Spleen (tissue), 11 donors: Measurements from ENCODE around the gene COQ8A. TPM values are rescaled to one million over a fixed set of nuclear protein-coding genes. Genes with fewer than 3 reads are reported as not detected.

Experiments used
- DNase-seq: peaks from one replicate; pipeline ENCODE4 v3.0.0-alpha.2; 2020
- H3K27ac ChIP-seq, 8 donors: fragments of 200-600 bp; sonication (generic) in 7 of 8; 1 replicate in 4 of 8; 2 replicates in 4 of 8; pipeline versions ENCODE4 v1.5.0 to v1.8.0; 2016 to 2021; ENCODE audit warnings: inconsistent platforms in 4 of 8, mild to moderate bottlenecking in 4 of 8, moderate library complexity in 1 of 8
- H3K27me3 ChIP-seq, 7 donors: fragments of 200-600 bp; sonication (generic) in 6 of 7; replicated peaks in 1 of 7; 1 replicate in 4 of 7; 2 replicates in 3 of 7; pipeline versions ENCODE4 v1.5.0 to v1.8.0; 2016 to 2021; ENCODE audit warnings: inconsistent platforms in 3 of 7, mild to moderate bottlenecking in 1 of 7
- H3K36me3 ChIP-seq, 6 donors: fragments of 200-600 bp; sonication (generic) in 5 of 6; 1 replicate in 4 of 6; 2 replicates in 2 of 6; pipeline versions ENCODE4 v1.5.0 to v1.8.0; 2016 to 2021; ENCODE audit warnings: inconsistent platforms in 2 of 6
- H3K4me1 ChIP-seq, 6 donors: fragments of 200-600 bp; sonication (generic) in 5 of 6; 1 replicate in 3 of 6; 2 replicates in 3 of 6; pipeline versions ENCODE4 v1.5.0 to v1.8.0; 2016 to 2021; ENCODE audit warnings: inconsistent platforms in 3 of 6
- H3K4me3 ChIP-seq, 8 donors: fragments of 200-600 bp; sonication (generic) in 7 of 8; 1 replicate in 4 of 8; 2 replicates in 4 of 8; pipeline versions ENCODE4 v1.5.0 to v1.8.0; 2016 to 2021; ENCODE audit warnings: inconsistent platforms in 4 of 8, mild to moderate bottlenecking in 4 of 8, moderate library complexity in 2 of 8
- H3K9me3 ChIP-seq, 8 donors: fragments of 200-600 bp; sonication (generic) in 7 of 8; 1 replicate in 4 of 8; 2 replicates in 4 of 8; pipeline versions ENCODE4 v1.5.0 to v1.8.0; 2016 to 2021; ENCODE audit warnings: inconsistent platforms in 4 of 8
- CTCF ChIP-seq, 11 experiments: fragments of 200-600 bp in 7 of 11; fragments of 450-650 bp in 4 of 11; sonication (generic) in 4 of 11; IDR thresholded peaks in 8 of 11; conservative IDR thresholded peaks in 3 of 11; 1 replicate in 7 of 11; 2 replicates in 4 of 11; pipeline versions ENCODE4 v1.4.0 to v1.8.0; 2016 to 2021; ENCODE audit warnings: antibody characterized with exemption in 11 of 11, inconsistent platforms in 4 of 11, mild to moderate bottlenecking in 1 of 11
- POLR2A ChIP-seq, 3 donors: fragments of 450-650 bp; IDR thresholded peaks; one replicate each; pipeline ENCODE4 v1.5.1; 2017; ENCODE audit warnings: antibody characterized with exemption in 3 of 3, mild to moderate bottlenecking in 1 of 3
- POLR2AphosphoS5 ChIP-seq, 3 donors: sonication (generic); formaldehyde crosslinking; IDR thresholded peaks; one replicate each; pipeline ENCODE4 v1.5.1; 2017; ENCODE audit warnings: antibody characterized with exemption in 3 of 3
- WGBS, 5 donors: extraction: QIAGEN DNeasy Blood & Tissue Kit in 3 of 5; methylation state at CpG; one replicate each; pipeline versions ENCODE4 v1.1.5 to v1.1.7; 2013 to 2018; 5-methylcytosine and 5-hydroxymethylcytosine counted together
- intact Hi-C: fragments of 100-400 bp; cut with DNase I; formaldehyde crosslinking; loops from one replicate; pipeline ENCODE4 v1.15.0; 2023; ENCODE audit warnings: low total_unique reads
- polyA plus RNA-seq, 3 donors: library from polyadenylated mRNA; stranded (reverse); fragments of 200-250 nt; gene quantifications; one replicate each; pipeline ENCODE4 v1.2.1, GENCODE V29; 2013
- total RNA-seq, 7 donors: library from RNA; depleted of rRNA in 3 of 7; stranded (reverse); fragments of >200 nt in 3 of 7; fragmentation: NEBNext Ultra II Directional in 4 of 7; extraction: Animal tissue kit (Norgen Biotek cat#: 25700) in 4 of 7; gene quantifications; one replicate each; pipeline versions ENCODE4 v1.1.0 to v1.2.1, GENCODE V29; 2016 to 2021
- donor health status: healthy with polysubstance abuse.
- donor health status: DM: no; HTN: no; CAD: no; lungs with moderate emphysema.
- donor health status: DM: no; HTN: no; CAD: no.
- donor health status: Bipolar disorder and iron deficiency.
- donor health status: healthy.
- donor health status: DM: no; HTN: no; CAD: no.
- donor health status: DM: yes; HTN: yes; CAD: no.

COQ8A gene
- total and polyA plus RNA-seq, 10 donors = 31.0 to 59.4 (median 41.2) TPM

GRCh38 chr1:226903819-226904716 lies 36.0 kb upstream of the COQ8A start:
- DNase-seq = no peak
- WGBS, 5 donors = 73 to 86% (median 84%) methylated on average over 12 of the region's 12 CpGs

GRCh38 chr1:226904772-226905171 lies 35.3 kb upstream of the COQ8A start:
- H3K4me1 ChIP-seq = no peaks in the 10 kb centered on the region
- 83 to 90% (median 86%) methylated on average over 3 of the region's 3 CpGs for WGBS, 5 donors
- H3K4me3 ChIP-seq = no peak overlapping the region
- intact Hi-C loops = no loop called here
- H3K9me3 ChIP-seq = no peaks in the 10 kb centered on the region
- TF ChIP-seq POLR2A (IDR thresholded peaks at IDR 0.05) (no peak), CTCF (IDR thresholded peaks at IDR 0.05 in 8 of 11, conservative IDR thresholded peaks at IDR 0.05 in 3 of 11) (no peak), POLR2AphosphoS5 (IDR thresholded peaks at IDR 0.05) (no peak)
- no peaks in the 10 kb centered on the region for H3K27me3 ChIP-seq
- DNase-seq = no peak
- H3K36me3 ChIP-seq = peaks cover 0 to 69% (median 10%) of the 10 kb centered on the region in 6 donors
- H3K27ac ChIP-seq = no peak overlapping the region

More at GRCh38 chr1:226903819-226904716, 36.0 kb upstream of the COQ8A start:
- intact Hi-C loops = no loop called here
- no peak overlapping the region for H3K27ac ChIP-seq
- TF ChIP-seq CTCF (IDR thresholded peaks at IDR 0.05 in 8 of 11, conservative IDR thresholded peaks at IDR 0.05 in 3 of 11) (no peak), POLR2A (IDR thresholded peaks at IDR 0.05) (no peak)
- no peaks in the 10 kb centered on the region for H3K27me3 ChIP-seq
- peaks cover 0 to 69% (median 15%) of the 10 kb centered on the region in 6 donors for H3K36me3 ChIP-seq
- no peaks in the 10 kb centered on the region for H3K9me3 ChIP-seq
- H3K4me1 ChIP-seq = no peaks in the 10 kb centered on the region
- no peak overlapping the region for H3K4me3 ChIP-seq

GRCh38 chr1:226908419-226908818 lies 31.7 kb upstream of the COQ8A start:
- no peak for DNase-seq
- Histone ChIP-seq H3K36me3 (peaks cover 0 to 52% (median 0%) of the 10 kb centered on the region in 6 donors), H3K4me3 (no peak overlapping the region), H3K9me3 (no peaks in the 10 kb centered on the region), H3K4me1 (no peaks in the 10 kb centered on the region), H3K27ac (no peak overlapping the region), H3K27me3 (no peaks in the 10 kb centered on the region)
- intact Hi-C loops = no loop called here
- TF ChIP-seq CTCF (IDR thresholded peaks at IDR 0.05 in 8 of 11, conservative IDR thresholded peaks at IDR 0.05 in 3 of 11) = no peak
- no peak for TF ChIP-seq POLR2A (IDR thresholded peaks at IDR 0.05)
- no peak for TF ChIP-seq POLR2AphosphoS5 (IDR thresholded peaks at IDR 0.05)
- WGBS, 5 donors = 92 to 96% (median 95%) methylated on average over 10 of the region's 10 CpGs

- intact Hi-C loops = no loop called here
- TF ChIP-seq POLR2A (IDR thresholded peaks at IDR 0.05) (no peak), POLR2AphosphoS5 (IDR thresholded peaks at IDR 0.05) (no peak), CTCF (IDR thresholded peaks at IDR 0.05 in 8 of 11, conservative IDR thresholded peaks at IDR 0.05 in 3 of 11) (no peak)
- H3K27me3 ChIP-seq = no peaks in the 10 kb centered on the region
These were observed 31.2 kb upstream of the COQ8A start for GRCh38 chr1:226908913-226909312.

More at GRCh38 chr1:226908913-226909312, 31.2 kb upstream of the COQ8A start:
- no peak for DNase-seq
- Histone ChIP-seq H3K4me1 (no peaks in the 10 kb centered on the region), H3K36me3 (peaks cover 0 to 47% (median 0%) of the 10 kb centered on the region in 6 donors), H3K9me3 (no peaks in the 10 kb centered on the region), H3K27ac (no peak overlapping the region), H3K4me3 (no peak overlapping the region)
- 80 to 100% (median 94%) methylated on average over 1 of the region's 1 CpG for WGBS, 5 donors
